Measurements from ENCODE around the gene MYOZ2. TPM values are rescaled to one million over a fixed set of nuclear protein-coding genes. Genes with fewer than 3 reads are reported as not detected.
"Not testable (repeated sequence)": the region's sequence is repeated elsewhere in the genome, so short reads cannot be mapped to it uniquely, and the experiment has no call there.

The MYOZ2 gene
- total RNA-seq, 1 donor from 2014 or later, result not detected

DNA sequence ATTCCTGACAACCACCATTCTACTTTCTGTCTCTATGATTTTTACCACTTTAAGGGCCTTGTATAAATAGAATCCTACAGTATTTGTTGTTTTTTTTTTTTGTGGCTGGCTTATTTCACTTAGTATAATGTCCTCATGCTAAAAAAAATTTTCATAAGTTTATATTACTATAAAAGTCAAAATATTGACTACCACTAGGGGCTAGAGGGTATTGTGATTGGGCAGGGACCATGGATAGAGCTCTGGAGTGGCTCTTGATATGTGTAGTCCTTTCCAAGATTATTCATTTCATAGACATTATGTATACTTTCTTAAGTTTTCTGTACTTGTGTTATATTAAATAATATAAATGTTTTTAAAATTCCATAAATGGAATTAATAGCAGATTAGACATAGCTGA lies 34.6 kb downstream of the MYOZ2 start:
- no peak overlapping the region for H3K27ac Mint-ChIP-seq (ENCODE audit: unreplicated experiment)
- no peaks in the 10 kb centered on the region for H3K4me1 Mint-ChIP-seq (ENCODE audit: unreplicated experiment)
- TF ChIP-seq, protein P1, sequence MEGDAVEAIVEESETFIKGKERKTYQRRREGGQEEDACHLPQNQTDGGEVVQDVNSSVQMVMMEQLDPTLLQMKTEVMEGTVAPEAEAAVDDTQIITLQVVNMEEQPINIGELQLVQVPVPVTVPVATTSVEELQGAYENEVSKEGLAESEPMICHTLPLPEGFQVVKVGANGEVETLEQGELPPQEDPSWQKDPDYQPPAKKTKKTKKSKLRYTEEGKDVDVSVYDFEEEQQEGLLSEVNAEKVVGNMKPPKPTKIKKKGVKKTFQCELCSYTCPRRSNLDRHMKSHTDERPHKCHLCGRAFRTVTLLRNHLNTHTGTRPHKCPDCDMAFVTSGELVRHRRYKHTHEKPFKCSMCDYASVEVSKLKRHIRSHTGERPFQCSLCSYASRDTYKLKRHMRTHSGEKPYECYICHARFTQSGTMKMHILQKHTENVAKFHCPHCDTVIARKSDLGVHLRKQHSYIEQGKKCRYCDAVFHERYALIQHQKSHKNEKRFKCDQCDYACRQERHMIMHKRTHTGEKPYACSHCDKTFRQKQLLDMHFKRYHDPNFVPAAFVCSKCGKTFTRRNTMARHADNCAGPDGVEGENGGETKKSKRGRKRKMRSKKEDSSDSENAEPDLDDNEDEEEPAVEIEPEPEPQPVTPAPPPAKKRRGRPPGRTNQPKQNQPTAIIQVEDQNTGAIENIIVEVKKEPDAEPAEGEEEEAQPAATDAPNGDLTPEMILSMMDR (IDR thresholded peaks at IDR 0.05; ENCODE audit: unreplicated experiment), result no peak
- H3K4me3 Mint-ChIP-seq (ENCODE audit: unreplicated experiment), result no peak overlapping the region
- H3K27me3 Mint-ChIP-seq (ENCODE audit: unreplicated experiment), result no peaks in the 10 kb centered on the region
- H3K9me3 Mint-ChIP-seq (ENCODE audit: unreplicated experiment), result no peaks in the 10 kb centered on the region
- H3K36me3 Mint-ChIP-seq (ENCODE audit: low read depth, unreplicated experiment), result no peaks in the 10 kb centered on the region
- no peak for DNase-seq (ENCODE audit: low spot score)

DNA sequence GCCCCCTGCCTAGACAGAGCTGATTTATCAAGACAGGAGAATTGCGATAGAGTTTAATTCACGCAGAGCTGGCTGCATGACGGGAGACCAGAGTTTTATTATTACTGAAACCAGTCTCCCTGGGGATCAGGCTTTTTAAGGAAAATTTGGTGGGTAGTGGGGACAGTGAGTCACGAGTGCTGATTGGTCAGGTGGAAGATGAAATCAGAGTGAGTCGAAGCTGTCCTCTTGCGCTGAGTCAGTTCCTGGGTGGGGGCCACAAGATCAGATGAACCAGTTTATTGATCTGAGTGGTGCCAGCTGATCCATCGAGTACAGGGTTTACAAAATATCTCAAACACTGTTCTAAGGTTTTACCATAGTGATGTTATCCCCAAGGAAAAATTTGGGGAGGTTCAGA lies 36.6 kb downstream of the MYOZ2 start:
- TF ChIP-seq, protein P1 (IDR thresholded peaks at IDR 0.05; ENCODE audit: unreplicated experiment), result no peak
- no peaks in the 10 kb centered on the region for H3K9me3 Mint-ChIP-seq (ENCODE audit: unreplicated experiment)
- no peak for DNase-seq (ENCODE audit: low spot score)
- no peak overlapping the region for H3K27ac Mint-ChIP-seq (ENCODE audit: unreplicated experiment)
- no peaks in the 10 kb centered on the region for H3K27me3 Mint-ChIP-seq (ENCODE audit: unreplicated experiment)
- H3K4me3 Mint-ChIP-seq (ENCODE audit: unreplicated experiment), result no peak overlapping the region
- H3K36me3 Mint-ChIP-seq (ENCODE audit: low read depth, unreplicated experiment), result no peaks in the 10 kb centered on the region
- H3K4me1 Mint-ChIP-seq (ENCODE audit: unreplicated experiment), result no peaks in the 10 kb centered on the region

DNA sequence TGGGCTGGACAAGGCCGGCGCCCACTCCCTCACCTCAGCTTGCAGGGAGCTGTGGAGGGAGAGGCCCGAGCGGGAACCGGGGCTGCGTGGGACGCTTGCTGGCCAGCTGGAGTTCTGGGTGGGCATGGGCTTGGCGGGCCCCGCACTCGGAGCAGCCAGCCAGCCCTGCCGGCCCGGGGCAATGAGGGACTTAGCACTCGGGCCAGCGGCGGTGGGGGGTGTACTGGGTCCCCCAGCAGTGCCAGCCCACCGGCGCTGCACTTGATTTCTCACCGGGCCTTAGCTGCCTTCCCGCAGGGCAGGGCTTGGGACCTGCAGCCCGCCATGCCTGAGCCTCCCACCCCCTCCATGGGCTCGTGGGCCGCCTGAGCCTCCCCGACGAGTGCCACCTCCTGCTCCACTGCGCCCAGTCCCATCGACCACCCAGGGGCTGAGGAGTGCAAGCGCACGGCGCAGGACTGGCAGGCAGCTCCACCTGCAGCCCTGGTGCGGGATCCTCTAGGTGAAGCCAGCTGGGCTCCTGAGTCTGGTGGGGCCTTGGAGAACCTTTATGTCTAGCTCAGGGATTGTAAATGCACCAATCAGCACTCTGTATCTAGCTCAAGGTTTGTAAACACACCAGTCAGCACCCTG lies 38.2 kb downstream of the MYOZ2 start:
- H3K4me3 Mint-ChIP-seq (ENCODE audit: unreplicated experiment); H3K36me3 Mint-ChIP-seq (ENCODE audit: low read depth, unreplicated experiment): not testable (repeated sequence)

DNA sequence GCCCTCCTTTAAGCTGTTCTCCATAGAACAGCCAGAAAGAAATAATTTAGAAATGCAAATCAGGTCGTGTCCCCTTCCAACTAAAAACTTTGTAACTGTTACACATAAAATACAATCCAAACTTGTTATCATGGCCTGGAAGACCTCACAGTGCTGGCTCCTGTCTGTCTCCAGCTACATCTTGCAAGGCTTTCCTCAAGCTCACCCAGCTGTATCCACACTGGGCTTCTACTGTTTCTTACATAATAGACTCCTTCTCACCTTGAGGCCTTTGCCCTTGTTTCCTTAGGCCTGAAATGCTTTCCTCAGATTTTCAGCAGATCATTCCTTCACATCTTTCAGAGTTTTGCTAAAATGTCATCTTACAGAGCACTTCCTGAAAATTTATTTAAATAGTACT lies 43.4 kb downstream of the MYOZ2 start:
- Mint-ChIP-seq H3K9me3 (ENCODE audit: unreplicated experiment) (no peaks in the 10 kb centered on the region), H3K36me3 (ENCODE audit: low read depth, unreplicated experiment) (no peaks in the 10 kb centered on the region), H3K4me3 (ENCODE audit: unreplicated experiment) (no peak overlapping the region), H3K27ac (ENCODE audit: unreplicated experiment) (no peak overlapping the region), H3K4me1 (ENCODE audit: unreplicated experiment) (no peaks in the 10 kb centered on the region), H3K27me3 (ENCODE audit: unreplicated experiment) (peaks cover 1% of the 10 kb centered on the region)
- no peak for DNase-seq (ENCODE audit: low spot score)
- TF ChIP-seq, protein P1 (IDR thresholded peaks at IDR 0.05; ENCODE audit: unreplicated experiment), result no peak

More for the DNA sequence above, 38.2 kb downstream of the MYOZ2 start:
- not testable (repeated sequence) for H3K27ac Mint-ChIP-seq (ENCODE audit: unreplicated experiment); H3K27me3 Mint-ChIP-seq (ENCODE audit: unreplicated experiment); DNase-seq (ENCODE audit: low spot score); H3K4me1 Mint-ChIP-seq (ENCODE audit: unreplicated experiment); H3K9me3 Mint-ChIP-seq (ENCODE audit: unreplicated experiment)

DNA sequence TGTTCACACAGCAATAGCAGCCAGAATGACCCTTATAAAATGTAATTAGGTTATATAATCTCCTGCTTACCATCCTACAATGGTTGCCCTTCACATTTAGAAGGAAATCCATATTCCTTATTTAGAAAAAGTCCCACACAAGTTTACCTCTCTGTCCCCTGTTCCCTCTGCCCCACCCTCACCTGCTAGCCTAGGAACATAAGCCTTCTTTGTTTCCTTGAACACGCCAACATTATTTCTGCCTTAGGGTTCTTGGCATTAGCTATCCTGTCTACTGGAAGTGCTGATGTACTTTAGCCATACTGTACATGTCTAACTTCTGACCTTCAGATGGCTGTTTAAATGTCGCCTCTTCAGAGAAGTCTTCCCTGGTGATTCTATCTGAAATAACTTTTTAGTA lies 48.5 kb downstream of the MYOZ2 start:
- no peak for DNase-seq (ENCODE audit: low spot score)
- H3K4me3 Mint-ChIP-seq (ENCODE audit: unreplicated experiment), result no peak overlapping the region
- H3K36me3 Mint-ChIP-seq (ENCODE audit: low read depth, unreplicated experiment), result no peaks in the 10 kb centered on the region
- no peaks in the 10 kb centered on the region for H3K9me3 Mint-ChIP-seq (ENCODE audit: unreplicated experiment)
- H3K27ac Mint-ChIP-seq (ENCODE audit: unreplicated experiment), result no peak overlapping the region
- H3K27me3 Mint-ChIP-seq (ENCODE audit: unreplicated experiment), result peaks cover under 1% of the 10 kb centered on the region
- H3K4me1 Mint-ChIP-seq (ENCODE audit: unreplicated experiment), result peaks cover 4% of the 10 kb centered on the region
- TF ChIP-seq, protein P1 (IDR thresholded peaks at IDR 0.05; ENCODE audit: unreplicated experiment), result no peak
